Liver (tissue), 9 donors: ENCODE results near the gene WDR19. TPM values are rescaled to one million over a fixed set of nuclear protein-coding genes. Genes with fewer than 3 reads are reported as not detected.
A peak's percentile ranks its signal among the peaks of the same experiment; 100 is the strongest.

ENCODE experiments used
- DNase-seq: peaks from one replicate; pipeline ENCODE4 v3.0.0-alpha.2; 2017; ENCODE audit warnings: low spot score
- H3K27ac ChIP-seq, 2 donors: one replicate each; pipeline ENCODE4 v1.7.0; 2013; ENCODE audit warnings: inconsistent platforms in 2 of 2, low read length in 2 of 2, control low read depth in 1 of 2, low read depth in 1 of 2, mild to moderate bottlenecking in 1 of 2
- H3K27me3 ChIP-seq, 4 donors: one replicate each; pipeline versions ENCODE4 v1.6.1 to v1.7.0; 2013; ENCODE audit warnings: low read length in 3 of 4, inconsistent platforms in 1 of 4, mild to moderate bottlenecking in 1 of 4, moderate library complexity in 1 of 4; ENCODE audit not compliant: control insufficient read depth in 4 of 4, insufficient read depth in 4 of 4
- H3K36me3 ChIP-seq, 4 donors: one replicate each; pipeline versions ENCODE4 v1.6.1 to v1.7.0; 2013; ENCODE audit warnings: low read length in 3 of 4, mild to moderate bottlenecking in 3 of 4, low read depth in 1 of 4, moderate library complexity in 1 of 4; ENCODE audit not compliant: control insufficient read depth in 4 of 4, insufficient read depth in 3 of 4
- H3K4me1 ChIP-seq, 4 donors: one replicate each; pipeline versions ENCODE4 v1.6.1 to v1.7.0; 2013; ENCODE audit warnings: low read length in 3 of 4, mild to moderate bottlenecking in 3 of 4, moderate library complexity in 1 of 4; ENCODE audit not compliant: control insufficient read depth in 4 of 4, insufficient read depth in 4 of 4
- H3K4me3 ChIP-seq, 3 donors: one replicate each; pipeline versions ENCODE4 v1.6.1 to v1.7.0; 2013; ENCODE audit warnings: low read length in 3 of 3, control low read depth in 1 of 3, low read depth in 1 of 3, mild to moderate bottlenecking in 1 of 3
- H3K9ac ChIP-seq, 2 donors: one replicate each; pipeline ENCODE4 v1.7.0; 2013; ENCODE audit warnings: low read length in 2 of 2, mild to moderate bottlenecking in 2 of 2, moderate library complexity in 2 of 2, control low read depth in 1 of 2, low read depth in 1 of 2
- H3K9me3 ChIP-seq, 4 donors: one replicate each; pipeline versions ENCODE4 v1.6.1 to v1.7.0; 2013; ENCODE audit warnings: low read length in 3 of 4; ENCODE audit not compliant: control insufficient read depth in 4 of 4
- CTCF ChIP-seq: fragments of 150-350 bp; IDR thresholded peaks from 2 replicates; pipeline ENCODE4 v1.5.1; 2017; ENCODE audit warnings: improper control_type of control experiment, low read depth, low read length; ENCODE audit not compliant: missing input control
- EGR1 ChIP-seq, 2 donors: IDR thresholded peaks; 2 replicates each; pipeline ENCODE4 v1.6.1; 2016 to 2018; ENCODE audit warnings: antibody characterized with exemption in 2 of 2, low read depth in 2 of 2
- FOXA1 ChIP-seq: IDR thresholded peaks from 2 replicates; pipeline ENCODE4 v1.6.1; 2016; ENCODE audit warnings: antibody characterized with exemption
- FOXA2 ChIP-seq: IDR thresholded peaks from 2 replicates; pipeline ENCODE4 v1.6.1; 2016; ENCODE audit warnings: antibody characterized with exemption
- GABPA ChIP-seq, 2 donors: IDR thresholded peaks in 1 of 2; conservative IDR thresholded peaks in 1 of 2; 2 replicates each; pipeline ENCODE4 v1.6.1; 2016; ENCODE audit warnings: antibody characterized with exemption in 2 of 2, mild to moderate bottlenecking in 1 of 2, moderate library complexity in 1 of 2
- HNF4A ChIP-seq, 2 donors: conservative IDR thresholded peaks; 2 replicates each; pipeline ENCODE4 v1.6.1; 2016; ENCODE audit warnings: antibody characterized with exemption in 2 of 2, mild to moderate bottlenecking in 2 of 2
- HNF4G ChIP-seq: IDR thresholded peaks from 2 replicates; pipeline ENCODE4 v1.6.1; 2016; ENCODE audit warnings: antibody characterized with exemption
- JUND ChIP-seq, 2 donors: IDR thresholded peaks; 2 replicates each; pipeline ENCODE4 v1.6.1; 2016; ENCODE audit warnings: antibody characterized with exemption in 2 of 2
- NR2F2 ChIP-seq: IDR thresholded peaks from 2 replicates; pipeline ENCODE4 v1.6.1; 2016; ENCODE audit warnings: antibody characterized with exemption
- RAD21 ChIP-seq, 2 donors: IDR thresholded peaks; 2 replicates each; pipeline ENCODE4 v1.6.1; 2016; ENCODE audit warnings: antibody characterized with exemption in 2 of 2, mild to moderate bottlenecking in 2 of 2
- REST ChIP-seq: IDR thresholded peaks from 2 replicates; pipeline ENCODE4 v1.6.1; 2016; ENCODE audit warnings: antibody characterized with exemption, mild to moderate bottlenecking
- RXRA ChIP-seq, 2 donors: IDR thresholded peaks; 2 replicates each; pipeline ENCODE4 v1.6.1; 2017 to 2018; ENCODE audit warnings: antibody characterized with exemption in 2 of 2, mild to moderate bottlenecking in 1 of 2
- SP1 ChIP-seq: IDR thresholded peaks from 2 replicates; pipeline ENCODE4 v1.6.1; 2018; ENCODE audit warnings: antibody characterized with exemption, mild to moderate bottlenecking
- TAF1 ChIP-seq: conservative IDR thresholded peaks from 2 replicates; pipeline ENCODE4 v1.6.1; 2016; ENCODE audit warnings: antibody characterized with exemption, mild to moderate bottlenecking
- YY1 ChIP-seq: IDR thresholded peaks from 2 replicates; pipeline ENCODE4 v1.6.1; 2016; ENCODE audit warnings: antibody characterized with exemption, mild to moderate bottlenecking
- WGBS: extraction: QIAGEN DNeasy Blood & Tissue Kit; methylation state at CpG from one replicate; pipeline ENCODE4 v1.1.7; 2013; 5-methylcytosine and 5-hydroxymethylcytosine counted together
- polyA plus RNA-seq, 2 donors: library from polyadenylated mRNA; stranded (reverse) in 1 of 2; unstranded in 1 of 2; fragments of 200-250 nt in 1 of 2; fragments of >200 nt in 1 of 2; fragmentation: Nextera tagmentation in 1 of 2; extraction: Ambion mirVana in 1 of 2; gene quantifications; one replicate each; pipeline versions ENCODE4 v1.2.1 to v1.2.3, GENCODE V29; 2013 to 2015
- total RNA-seq, 2 donors: library from RNA; depleted of rRNA; stranded (reverse); fragments of >200 nt; gene quantifications; one replicate each; pipeline ENCODE4 v1.2.3, GENCODE V29; 2014
- TF ChIP-seq, protein P1 (sequence below): IDR thresholded peaks from 2 replicates; pipeline ENCODE4 v1.6.1; 2016; ENCODE audit warnings: antibody characterized with exemption
- TF ChIP-seq, protein P2 (sequence below): IDR thresholded peaks from 2 replicates; pipeline ENCODE4 v1.6.1; 2016; ENCODE audit warnings: antibody characterized with exemption
- TF ChIP-seq, protein P3 (sequence below): IDR thresholded peaks from 2 replicates; pipeline ENCODE4 v1.6.1; 2016; ENCODE audit warnings: antibody characterized with exemption
- donor health status: healthy.
- donor health status: healthy.
- donor health status: healthy.
- donor health status: healthy.
- donor health status: healthy.

Gene WDR19
- total and polyA plus RNA-seq, 4 donors: 9.5 to 34.3 (median 17.7) TPM

GRCh38 chr4:39205476-39205875 is 23.1 kb downstream of the WDR19 start:
- no peaks in the 10 kb centered on the region for H3K9me3 ChIP-seq
- no peak for TF ChIP-seq CTCF
- TF ChIP-seq FOXA1: no peak
- peaks cover 0 to 12% (median 9%) of the 10 kb centered on the region in 4 donors for H3K4me1 ChIP-seq
- H3K27ac ChIP-seq: no peak overlapping the region
- H3K4me3 ChIP-seq: no peak overlapping the region
- DNase-seq: no peak
- WGBS: 71% methylated on average over 3 of the region's 3 CpGs
- H3K9ac ChIP-seq: no peak overlapping the region
- H3K36me3 ChIP-seq: peaks cover 0 to 9% (median 4%) of the 10 kb centered on the region in 4 donors
- H3K27me3 ChIP-seq: no peaks in the 10 kb centered on the region

GRCh38 chr4:39227906-39228305 is 45.6 kb downstream of the WDR19 start:
- Histone ChIP-seq H3K9me3 (no peaks in the 10 kb centered on the region), H3K4me1 (peaks cover 4 to 17% (median 8%) of the 10 kb centered on the region in 4 donors), H3K27me3 (no peaks in the 10 kb centered on the region), H3K4me3 (no peak overlapping the region), H3K36me3 (no peaks in the 10 kb centered on the region), H3K9ac (no peak overlapping the region), H3K27ac (no peak overlapping the region)
- no peak for TF ChIP-seq CTCF
- no peak for TF ChIP-seq JUND (IDR thresholded peaks at IDR 0.05)
- TF ChIP-seq NR2F2: peak; percentile 6
- TF ChIP-seq YY1: no peak
- TF ChIP-seq FOXA1: no peak
- TF ChIP-seq RXRA (IDR thresholded peaks at IDR 0.05): no peak
- WGBS: 89% methylated on average over 2 of the region's 2 CpGs
- no peak for DNase-seq

GRCh38 chr4:39228377-39228776 is 46.0 kb downstream of the WDR19 start:
- no peaks in the 10 kb centered on the region for H3K9me3 ChIP-seq
- peaks cover 6 to 22% (median 12%) of the 10 kb centered on the region in 4 donors for H3K4me1 ChIP-seq
- no peaks in the 10 kb centered on the region for H3K27me3 ChIP-seq
- H3K27ac ChIP-seq: no peak overlapping the region
- no peaks in the 10 kb centered on the region for H3K36me3 ChIP-seq
- H3K9ac ChIP-seq: no peak overlapping the region
- WGBS: 43% methylated on average over 4 of the region's 4 CpGs
- DNase-seq: no peak
- no peak overlapping the region for H3K4me3 ChIP-seq
- peak; percentile 35 for TF ChIP-seq REST
- TF ChIP-seq SP1: peak; percentile 93
- TF ChIP-seq RXRA (IDR thresholded peaks at IDR 0.05): peak; percentile 75 to 80
- peak; percentile 22 for TF ChIP-seq HNF4G
- peak; percentile 91 for TF ChIP-seq FOXA1
- peak; percentile 67 to 73 for TF ChIP-seq HNF4A (conservative IDR thresholded peaks at IDR 0.05)
- peak; percentile 49 to 59 for TF ChIP-seq JUND (IDR thresholded peaks at IDR 0.05)
- TF ChIP-seq, protein P1, sequence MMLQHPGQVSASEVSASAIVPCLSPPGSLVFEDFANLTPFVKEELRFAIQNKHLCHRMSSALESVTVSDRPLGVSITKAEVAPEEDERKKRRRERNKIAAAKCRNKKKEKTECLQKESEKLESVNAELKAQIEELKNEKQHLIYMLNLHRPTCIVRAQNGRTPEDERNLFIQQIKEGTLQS: no peak
- TF ChIP-seq RAD21 (IDR thresholded peaks at IDR 0.05): peak; percentile 34 to 42
- TF ChIP-seq, protein P2, sequence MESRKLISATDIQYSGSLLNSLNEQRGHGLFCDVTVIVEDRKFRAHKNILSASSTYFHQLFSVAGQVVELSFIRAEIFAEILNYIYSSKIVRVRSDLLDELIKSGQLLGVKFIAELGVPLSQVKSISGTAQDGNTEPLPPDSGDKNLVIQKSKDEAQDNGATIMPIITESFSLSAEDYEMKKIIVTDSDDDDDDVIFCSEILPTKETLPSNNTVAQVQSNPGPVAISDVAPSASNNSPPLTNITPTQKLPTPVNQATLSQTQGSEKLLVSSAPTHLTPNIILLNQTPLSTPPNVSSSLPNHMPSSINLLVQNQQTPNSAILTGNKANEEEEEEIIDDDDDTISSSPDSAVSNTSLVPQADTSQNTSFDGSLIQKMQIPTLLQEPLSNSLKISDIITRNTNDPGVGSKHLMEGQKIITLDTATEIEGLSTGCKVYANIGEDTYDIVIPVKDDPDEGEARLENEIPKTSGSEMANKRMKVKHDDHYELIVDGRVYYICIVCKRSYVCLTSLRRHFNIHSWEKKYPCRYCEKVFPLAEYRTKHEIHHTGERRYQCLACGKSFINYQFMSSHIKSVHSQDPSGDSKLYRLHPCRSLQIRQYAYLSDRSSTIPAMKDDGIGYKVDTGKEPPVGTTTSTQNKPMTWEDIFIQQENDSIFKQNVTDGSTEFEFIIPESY: peak; percentile 55
- no peak for TF ChIP-seq TAF1
- peak in 1 of 2 donors; percentile 18 for TF ChIP-seq GABPA (IDR thresholded peaks at IDR 0.05 in 1 of 2, conservative IDR thresholded peaks at IDR 0.05 in 1 of 2)
- TF ChIP-seq FOXA2: peak; percentile 96
- TF ChIP-seq, protein P3, sequence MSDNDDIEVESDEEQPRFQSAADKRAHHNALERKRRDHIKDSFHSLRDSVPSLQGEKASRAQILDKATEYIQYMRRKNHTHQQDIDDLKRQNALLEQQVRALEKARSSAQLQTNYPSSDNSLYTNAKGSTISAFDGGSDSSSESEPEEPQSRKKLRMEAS: peak; percentile 50
- peak; percentile 70 to 84 for TF ChIP-seq EGR1 (IDR thresholded peaks at IDR 0.05; ENCODE audit: low read depth in 2 of 2)
- TF ChIP-seq YY1: peak; percentile 84
- TF ChIP-seq NR2F2: no peak
